DMS153 (cell line): ENCODE results near the gene UBE3B.
"Not testable (repeated sequence)": the region's sequence is repeated elsewhere in the genome, so short reads cannot be mapped to it uniquely, and the experiment has no call there.

Source experiments
- DNase-seq: peaks from one replicate; lab custom pipeline; 2025; lab: John Stamatoyannopoulos, UW

Gene UBE3B

GRCh38 chr12:109473526-109474270 lies 3.7 kb upstream of the UBE3B start:
- DNase-seq, result not testable (repeated sequence)

- no peak for DNase-seq
Measured at GRCh38 chr12:109475121-109475520, 2.3 kb upstream of the UBE3B start.

- DNase-seq, result no peak
Measured at GRCh38 chr12:109475993-109476806, 1.2 kb upstream of the UBE3B start.

- no peak for DNase-seq
Measured at GRCh38 chr12:109476807-109477184, 638 bp upstream of the UBE3B start.

- DNase-seq, result no peak
Measured at GRCh38 chr12:109477963-109478315, 505 bp downstream of the UBE3B start.

- no peak for DNase-seq
Measured at GRCh38 chr12:109479761-109480160, 2.3 kb downstream of the UBE3B start.

GRCh38 chr12:109480356-109480755 lies 2.9 kb downstream of the UBE3B start:
- DNase-seq, result no peak

- no peak for DNase-seq
Measured at GRCh38 chr12:109481863-109482262, 4.4 kb downstream of the UBE3B start.

GRCh38 chr12:109482491-109482890 lies 5.1 kb downstream of the UBE3B start:
- DNase-seq, result no peak

GRCh38 chr12:109482894-109483293 lies 5.5 kb downstream of the UBE3B start:
- DNase-seq, result no peak

GRCh38 chr12:109483346-109483745 lies 5.9 kb downstream of the UBE3B start:
- DNase-seq, result no peak

- DNase-seq, result no peak
Measured at GRCh38 chr12:109485201-109485600, 7.8 kb downstream of the UBE3B start.

GRCh38 chr12:109487181-109488050 lies 10.0 kb downstream of the UBE3B start:
- no peak for DNase-seq

GRCh38 chr12:109488051-109488665 lies 10.7 kb downstream of the UBE3B start:
- DNase-seq, result no peak

GRCh38 chr12:109489016-109489954 lies 11.9 kb downstream of the UBE3B start:
- DNase-seq, result no peak

GRCh38 chr12:109489955-109490565 lies 12.6 kb downstream of the UBE3B start:
- no peak for DNase-seq

GRCh38 chr12:109491671-109492070 lies 14.2 kb downstream of the UBE3B start:
- no peak for DNase-seq

GRCh38 chr12:109492371-109492770 lies 14.9 kb downstream of the UBE3B start:
- no peak for DNase-seq

GRCh38 chr12:109493090-109493489 lies 15.7 kb downstream of the UBE3B start:
- no peak for DNase-seq

GRCh38 chr12:109493938-109494337 lies 16.5 kb downstream of the UBE3B start:
- DNase-seq, result no peak
